Left kidney (tissue), 8 donors: Measurements from ENCODE around the gene PRSS21. TPM values are rescaled to one million over a fixed set of nuclear protein-coding genes. Genes with fewer than 3 reads are reported as not detected.

Source experiments
- DNase-seq: peaks from one replicate; pipeline ENCODE4 v3.0.0-alpha.2; 2013
- long read RNA-seq, 8 donors: transcript quantifications; one replicate each; lab custom pipeline, GENCODE V29; 2026
- polyA plus RNA-seq: library from polyadenylated mRNA; unstranded; fragments of 120-200 nt; gene quantifications from one replicate; pipeline ENCODE4 v1.2.1, GENCODE V29; 2013; ENCODE audit not compliant: insufficient read length

PRSS21 gene, protein sequence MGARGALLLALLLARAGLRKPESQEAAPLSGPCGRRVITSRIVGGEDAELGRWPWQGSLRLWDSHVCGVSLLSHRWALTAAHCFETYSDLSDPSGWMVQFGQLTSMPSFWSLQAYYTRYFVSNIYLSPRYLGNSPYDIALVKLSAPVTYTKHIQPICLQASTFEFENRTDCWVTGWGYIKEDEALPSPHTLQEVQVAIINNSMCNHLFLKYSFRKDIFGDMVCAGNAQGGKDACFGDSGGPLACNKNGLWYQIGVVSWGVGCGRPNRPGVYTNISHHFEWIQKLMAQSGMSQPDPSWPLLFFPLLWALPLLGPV
- 0.22 TPM for polyA plus RNA-seq
- long read RNA-seq, donor 1 = 0 reads
- long read RNA-seq, donor 2 = 0 reads
- long read RNA-seq, donor 3 = 0 reads
- long read RNA-seq, donor 4 = 0 reads
- long read RNA-seq, donor 5 = 0 reads
- long read RNA-seq, donor 6 = 0 reads
- long read RNA-seq, donor 7 = 0 reads
- long read RNA-seq, donor 8 = 0 reads

DNA sequence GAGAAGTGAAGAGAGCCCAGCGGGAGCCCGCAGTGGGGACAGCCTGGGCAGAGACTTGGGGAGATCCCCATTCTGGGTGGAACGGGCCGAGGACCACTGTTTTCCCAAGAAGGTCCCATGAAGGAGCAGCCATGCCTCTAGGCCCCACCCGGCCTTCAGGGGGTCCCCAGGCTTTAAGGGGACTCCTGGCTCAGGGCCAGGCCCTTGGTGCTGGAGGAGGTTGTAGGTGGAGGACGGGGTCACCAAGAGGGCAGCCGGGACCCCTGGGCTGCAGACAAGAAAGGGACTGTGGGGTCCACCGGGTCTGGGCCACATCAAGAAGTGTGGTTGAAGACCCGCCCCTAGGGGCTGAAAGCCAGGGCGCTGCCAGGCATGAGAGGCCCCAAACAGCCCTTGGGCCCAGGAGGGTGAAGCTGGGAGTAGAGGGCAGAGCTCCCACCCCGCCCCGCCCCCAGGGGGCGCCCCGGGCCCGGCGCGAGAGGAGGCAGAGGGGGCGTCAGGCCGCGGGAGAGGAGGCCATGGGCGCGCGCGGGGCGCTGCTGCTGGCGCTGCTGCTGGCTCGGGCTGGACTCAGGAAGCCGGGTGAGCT lies at the start of gene PRSS21:
TSS of gene PRSS21 (plus strand) at position 487 of the 589 bp plus-strand sequence. CDS start at position 519, 32 bp downstream.
- no peak for DNase-seq

DNA sequence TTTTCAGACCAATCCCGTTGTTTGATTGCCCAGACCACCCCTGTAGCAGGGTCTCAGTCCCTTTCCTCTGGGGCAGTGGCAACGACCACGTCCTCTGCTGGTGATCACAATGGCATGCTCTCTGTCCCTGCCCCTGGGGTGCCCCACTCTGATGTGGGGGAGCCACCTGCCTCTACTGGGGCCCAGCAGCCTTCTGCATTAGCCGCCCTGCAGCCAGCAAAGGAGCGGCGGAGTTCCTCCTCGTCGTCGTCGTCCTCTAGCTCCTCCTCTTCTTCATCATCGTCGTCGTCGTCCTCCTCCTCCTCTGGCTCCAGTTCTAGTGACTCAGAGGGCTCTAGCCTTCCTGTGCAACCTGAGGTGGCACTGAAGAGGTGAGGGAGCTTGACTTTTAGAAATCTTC lies 49.1 kb upstream of the PRSS21 start:
- DNase-seq = no peak

DNA sequence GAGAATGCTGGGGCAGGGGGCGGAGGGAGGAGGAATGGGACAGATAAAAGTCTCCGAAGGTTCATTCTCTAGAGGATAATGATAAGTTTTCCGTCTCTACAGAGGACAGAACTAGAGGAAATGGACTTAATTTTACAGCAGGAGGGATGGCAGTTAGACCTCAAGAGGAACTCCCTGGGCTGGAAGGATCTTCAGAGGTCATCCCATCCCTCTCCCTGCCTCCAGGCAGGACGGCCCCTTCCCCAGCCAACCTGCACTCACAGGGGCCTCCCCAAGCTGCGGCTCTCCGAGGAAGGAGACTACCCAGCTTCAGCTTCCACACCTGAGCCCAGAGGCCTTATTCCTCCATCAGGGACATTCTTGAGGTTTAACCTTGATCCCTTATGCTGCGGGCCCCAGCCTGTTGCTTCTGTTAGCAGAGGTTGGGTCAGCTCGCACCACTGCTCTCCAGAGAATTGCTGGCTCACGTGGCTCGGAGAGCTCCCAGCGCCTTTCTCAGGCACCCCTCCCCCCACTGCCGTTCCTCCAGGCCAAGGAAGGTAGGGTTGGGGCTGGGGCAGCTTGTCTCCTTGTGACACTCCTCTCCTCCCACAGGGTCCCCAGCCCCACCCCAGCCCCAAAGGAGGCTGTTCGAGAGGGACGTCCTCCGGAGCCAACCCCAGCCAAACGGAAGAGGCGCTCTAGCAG lies 48.5 kb upstream of the PRSS21 start:
- no peak for DNase-seq

DNA sequence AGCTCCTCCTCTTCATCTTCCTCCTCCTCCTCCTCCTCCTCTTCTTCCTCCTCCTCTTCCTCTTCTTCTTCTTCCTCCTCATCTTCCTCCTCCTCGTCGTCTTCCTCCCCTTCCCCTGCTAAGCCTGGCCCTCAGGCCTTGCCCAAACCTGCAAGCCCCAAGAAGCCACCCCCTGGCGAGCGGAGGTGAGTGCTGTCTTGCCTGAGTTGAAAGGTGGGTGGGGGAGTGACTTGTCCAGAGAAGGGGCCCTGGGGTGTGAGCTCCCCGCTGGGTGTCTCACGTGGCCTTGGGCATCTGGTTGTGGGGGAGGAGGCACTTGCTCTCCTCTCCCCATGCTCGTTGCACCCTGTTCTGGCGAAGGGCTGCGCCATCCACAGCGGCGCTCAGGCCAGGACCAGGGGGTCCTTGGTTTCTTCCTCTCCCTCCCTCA lies 47.9 kb upstream of the PRSS21 start:
- DNase-seq = no peak

DNA sequence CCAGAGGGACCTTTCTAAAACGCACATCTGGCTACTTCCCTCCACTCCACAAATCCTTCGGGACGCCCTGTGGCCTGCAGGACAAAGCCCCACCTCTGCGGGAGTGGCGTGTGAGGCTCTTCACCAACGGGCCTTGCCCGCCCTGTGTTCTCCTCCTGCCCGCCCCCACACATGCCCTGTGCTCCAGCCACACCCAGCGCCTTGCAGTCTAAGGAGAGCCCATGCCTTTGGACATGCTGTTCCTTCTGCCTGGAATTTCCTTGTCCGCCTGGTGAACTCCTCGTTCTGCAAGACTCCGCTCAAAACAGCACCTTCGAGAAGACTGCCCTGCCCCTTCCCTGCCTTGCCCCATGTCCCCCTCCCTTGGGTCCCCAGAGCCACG lies 47.4 kb upstream of the PRSS21 start:
- DNase-seq = no peak

DNA sequence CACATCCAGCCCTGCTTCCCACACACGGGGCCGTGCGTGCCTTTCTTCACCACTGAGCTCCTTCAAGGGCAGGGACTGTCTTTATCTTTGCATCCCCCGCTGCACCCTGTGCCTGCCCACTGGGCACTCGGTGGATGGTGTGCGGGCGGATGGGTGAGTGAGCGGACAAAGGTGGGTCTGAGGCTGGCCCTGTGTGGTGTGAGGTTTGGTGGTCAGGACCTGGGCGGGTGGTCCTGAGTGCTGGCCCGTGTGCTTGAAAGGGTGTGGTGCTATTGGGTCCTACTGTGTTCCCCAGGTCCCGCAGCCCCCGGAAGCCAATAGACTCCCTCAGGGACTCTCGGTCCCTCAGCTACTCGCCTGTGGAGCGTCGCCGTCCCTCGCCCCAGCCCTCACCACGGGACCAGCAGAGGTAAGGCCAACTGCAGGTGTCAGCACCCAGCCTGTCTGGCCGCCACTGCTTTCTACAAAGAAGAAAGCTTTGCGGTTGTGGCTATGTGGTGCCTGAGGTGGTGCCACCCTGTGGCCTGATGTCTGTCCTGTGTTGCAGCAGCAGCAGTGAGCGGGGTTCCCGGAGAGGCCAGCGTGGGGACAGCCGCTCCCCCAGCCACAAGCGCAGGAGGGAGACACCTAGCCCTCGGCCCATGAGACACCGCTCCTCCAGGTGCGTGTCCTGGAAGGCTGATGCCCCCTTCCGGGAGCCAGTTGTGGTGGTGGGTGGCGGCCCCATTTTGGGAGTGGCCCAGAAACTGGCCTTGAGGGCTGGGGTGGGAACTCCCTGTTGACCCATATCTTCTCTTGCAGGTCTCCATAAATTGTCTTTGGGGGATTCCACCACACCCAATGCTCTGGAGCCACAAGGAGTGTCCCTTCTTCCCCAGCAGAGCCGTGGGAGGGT lies 46.7 kb upstream of the PRSS21 start:
- no peak for DNase-seq

DNA sequence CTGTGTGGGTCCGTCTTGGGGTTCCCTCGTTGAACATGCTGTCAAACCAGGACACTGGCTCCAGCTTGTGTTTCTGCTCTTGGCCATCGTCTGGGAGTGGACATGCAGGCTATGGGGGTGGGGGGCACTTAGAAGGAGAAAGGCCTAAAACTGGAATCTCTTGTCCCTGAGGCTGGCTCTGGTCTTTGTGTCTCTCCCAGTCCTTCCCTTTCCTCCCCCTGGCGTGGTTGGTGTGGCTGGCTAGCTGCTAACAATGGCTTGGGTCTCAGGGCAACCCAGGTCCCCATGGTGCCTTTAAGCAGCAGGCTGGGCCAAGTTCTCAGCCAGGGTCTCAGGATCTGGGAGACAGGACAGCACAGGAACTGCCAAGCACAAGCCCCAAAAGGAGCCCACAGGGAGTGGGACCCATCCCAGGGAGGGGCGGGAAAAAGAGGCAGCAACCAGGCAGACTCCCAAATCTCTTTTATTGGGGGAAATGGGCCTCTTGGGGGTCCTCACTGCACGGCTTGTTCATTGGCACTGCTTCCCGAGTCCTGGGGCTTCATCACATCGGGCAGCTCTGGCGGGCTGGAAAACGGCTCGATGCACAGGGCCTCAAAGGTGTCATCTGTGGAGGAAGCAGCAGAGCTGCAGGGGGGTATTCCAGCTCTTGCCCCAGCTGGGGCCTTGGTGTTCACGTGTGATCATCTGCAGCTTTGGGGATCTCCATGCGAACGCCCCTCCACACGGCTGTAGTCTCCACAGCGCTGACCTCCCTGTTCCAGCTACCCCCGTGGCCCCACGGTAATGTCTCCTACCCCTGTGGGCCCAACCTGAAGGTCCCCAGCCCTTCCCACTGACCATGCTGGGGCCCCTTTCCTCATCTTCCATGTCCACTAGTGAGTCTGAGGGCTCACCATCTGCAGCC lies 45.3 kb upstream of the PRSS21 start:
- no peak for DNase-seq

DNA sequence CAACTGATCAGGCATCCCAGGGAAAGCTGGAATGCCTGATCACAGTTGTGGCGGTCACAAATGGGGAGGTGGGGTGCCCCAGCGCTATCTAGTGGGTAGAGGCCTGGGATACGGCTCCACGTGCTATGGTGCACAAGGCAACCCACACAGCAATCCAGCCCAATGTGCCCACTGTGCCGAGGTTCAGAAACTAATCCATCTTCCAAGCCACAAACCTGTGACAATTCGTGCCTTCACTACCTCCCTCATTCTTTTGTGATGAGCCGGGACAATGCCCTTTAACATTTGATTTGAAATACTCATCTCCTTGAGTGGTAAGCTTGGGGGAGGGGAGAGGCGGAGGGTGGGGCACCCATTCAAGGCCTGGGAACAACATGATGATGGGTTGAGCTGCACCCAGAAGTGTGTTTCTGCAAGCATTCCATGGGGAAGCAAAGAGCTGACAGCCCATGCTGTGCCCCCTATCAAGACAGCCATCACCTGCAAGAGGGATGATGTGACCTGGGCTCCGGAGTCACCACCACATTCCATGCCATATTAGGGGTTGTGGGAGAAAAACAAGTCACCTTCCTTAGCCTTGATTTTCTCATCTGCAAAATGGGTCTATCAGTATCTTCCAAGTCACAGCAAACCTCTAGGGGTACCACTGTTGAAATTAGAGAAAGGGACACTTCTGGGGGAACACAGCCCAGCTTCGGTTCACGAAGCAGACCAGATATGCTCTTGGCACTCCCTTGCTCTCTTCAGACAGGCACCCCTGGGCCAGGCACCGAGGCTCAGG lies 43.7 kb upstream of the PRSS21 start:
- DNase-seq = no peak

DNA sequence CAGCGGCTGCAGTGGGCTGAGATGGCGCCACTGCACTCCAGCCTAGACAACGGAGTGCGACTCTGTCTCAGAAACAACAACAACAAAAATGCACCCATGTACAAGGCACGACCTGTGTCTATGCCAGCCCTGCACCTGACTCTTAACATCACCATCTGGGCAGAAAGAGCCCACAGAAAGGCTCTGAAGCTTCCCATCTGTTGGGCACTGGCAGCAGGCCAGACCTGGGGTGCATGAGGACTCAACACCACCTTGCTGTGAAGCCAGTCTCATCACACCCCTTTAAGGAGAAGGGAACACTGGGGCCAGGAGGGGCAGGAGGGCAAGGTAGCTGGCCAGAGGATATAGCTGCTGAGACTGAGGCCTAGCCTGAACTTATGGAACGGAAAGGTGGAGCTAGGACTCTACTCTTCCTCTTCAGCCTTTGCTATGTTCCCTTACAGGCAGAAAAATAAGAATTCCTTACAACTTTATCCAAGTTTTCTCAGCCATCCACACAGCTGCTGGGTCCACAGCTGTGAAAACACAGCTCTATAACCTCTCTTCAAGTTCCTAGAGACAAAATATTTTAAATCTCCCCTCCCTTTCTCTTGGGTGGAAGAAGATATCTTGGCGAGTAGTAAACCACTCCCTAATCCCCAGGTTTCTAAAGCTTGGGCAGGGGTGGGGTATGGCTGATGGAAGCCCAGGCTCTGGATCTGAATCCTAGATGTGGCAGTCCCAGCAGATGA lies 42.7 kb upstream of the PRSS21 start:
- no peak for DNase-seq

DNA sequence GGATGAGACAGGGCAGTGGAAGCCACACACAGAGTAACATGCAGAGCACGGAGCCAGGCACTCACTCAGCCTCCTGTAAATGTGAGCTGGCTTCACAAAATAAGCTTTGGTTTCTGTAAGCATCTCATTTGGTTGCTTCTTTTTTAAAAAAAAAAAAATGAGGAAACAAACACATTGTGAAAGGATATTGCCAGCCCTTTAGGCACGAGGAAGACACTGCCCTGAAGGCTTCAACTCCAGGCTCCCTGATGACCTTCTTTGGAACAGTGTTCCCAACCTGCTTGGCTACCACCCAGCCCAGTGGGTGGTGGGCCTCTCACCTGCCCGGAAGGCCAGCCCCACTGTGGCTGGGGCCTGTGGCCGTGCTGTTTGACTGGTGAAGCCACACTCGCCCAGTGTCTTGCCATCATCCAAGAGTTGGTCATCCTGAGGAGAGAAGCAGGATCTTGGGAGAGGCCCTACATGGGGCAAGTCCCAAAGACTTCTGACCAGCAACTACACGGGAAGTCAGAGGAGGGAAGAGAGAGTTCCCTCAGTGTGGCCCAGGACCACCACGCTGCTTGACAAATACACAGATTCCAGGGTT lies 41.8 kb upstream of the PRSS21 start:
- no peak for DNase-seq

DNA sequence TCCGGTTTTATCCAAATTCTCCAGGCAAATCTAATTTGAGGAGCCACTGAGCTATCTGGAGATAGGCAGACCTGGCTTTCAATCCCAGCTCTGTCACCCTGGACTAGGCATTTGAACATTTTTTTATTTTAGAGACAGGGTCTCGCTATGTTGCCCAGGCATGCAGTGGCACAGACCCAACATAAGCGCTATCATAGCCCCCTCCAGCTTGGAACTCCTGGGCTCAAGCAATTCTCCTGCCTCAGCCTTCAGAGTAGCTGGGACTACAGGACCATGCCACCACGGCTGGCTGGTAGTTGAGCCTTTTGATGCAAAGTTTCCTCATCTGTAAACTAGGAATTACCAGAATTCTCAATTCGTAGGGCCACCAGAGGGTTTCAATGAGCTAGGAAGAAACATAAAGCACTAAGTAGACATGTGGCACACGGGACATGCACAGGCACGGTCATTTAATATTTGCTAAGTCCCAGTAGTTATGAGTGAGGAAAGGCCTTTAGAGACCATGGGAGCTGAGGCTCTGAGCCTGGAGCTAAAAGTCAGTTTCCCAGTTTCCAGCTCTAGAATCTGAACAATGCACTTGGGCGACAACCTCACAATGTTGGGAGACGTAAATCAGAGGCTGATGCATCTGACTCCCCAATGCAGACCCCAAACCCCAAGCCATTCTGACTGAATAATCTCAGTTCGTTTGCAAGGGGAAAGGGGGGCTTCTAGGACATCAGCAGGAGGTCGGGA lies 41.1 kb upstream of the PRSS21 start:
- DNase-seq = no peak

DNA sequence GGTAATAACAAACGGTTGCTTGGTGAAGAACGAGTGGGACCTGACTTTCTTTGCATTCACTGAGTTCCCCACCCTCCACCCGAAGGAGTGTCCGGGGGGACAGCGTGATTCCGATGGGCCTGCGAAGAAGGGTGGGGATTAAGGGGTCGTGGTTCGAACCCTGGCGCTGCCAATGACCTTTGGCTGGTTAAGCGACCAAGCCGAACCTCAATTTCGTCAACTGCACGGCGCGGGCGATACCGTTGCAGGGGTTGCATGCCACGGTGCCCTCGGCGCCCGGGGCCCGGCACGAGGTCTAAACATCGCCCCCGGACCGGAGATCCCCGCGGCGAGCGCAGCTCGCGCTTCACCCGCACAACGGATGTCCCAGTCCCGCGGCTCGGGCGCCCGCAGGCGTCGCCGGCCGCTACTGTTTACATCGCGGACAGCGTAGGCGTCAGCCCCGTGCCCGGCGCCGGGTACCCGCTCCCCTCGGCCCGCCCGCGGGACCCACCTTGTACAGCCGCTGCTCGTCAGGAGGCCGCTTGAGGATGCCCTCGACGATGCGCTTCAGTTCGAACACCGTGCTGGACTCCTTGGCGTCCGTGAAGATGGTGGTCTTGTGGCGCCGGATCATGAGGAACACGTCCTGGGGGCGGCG lies 40.4 kb upstream of the PRSS21 start:
- DNase-seq = no peak

DNA sequence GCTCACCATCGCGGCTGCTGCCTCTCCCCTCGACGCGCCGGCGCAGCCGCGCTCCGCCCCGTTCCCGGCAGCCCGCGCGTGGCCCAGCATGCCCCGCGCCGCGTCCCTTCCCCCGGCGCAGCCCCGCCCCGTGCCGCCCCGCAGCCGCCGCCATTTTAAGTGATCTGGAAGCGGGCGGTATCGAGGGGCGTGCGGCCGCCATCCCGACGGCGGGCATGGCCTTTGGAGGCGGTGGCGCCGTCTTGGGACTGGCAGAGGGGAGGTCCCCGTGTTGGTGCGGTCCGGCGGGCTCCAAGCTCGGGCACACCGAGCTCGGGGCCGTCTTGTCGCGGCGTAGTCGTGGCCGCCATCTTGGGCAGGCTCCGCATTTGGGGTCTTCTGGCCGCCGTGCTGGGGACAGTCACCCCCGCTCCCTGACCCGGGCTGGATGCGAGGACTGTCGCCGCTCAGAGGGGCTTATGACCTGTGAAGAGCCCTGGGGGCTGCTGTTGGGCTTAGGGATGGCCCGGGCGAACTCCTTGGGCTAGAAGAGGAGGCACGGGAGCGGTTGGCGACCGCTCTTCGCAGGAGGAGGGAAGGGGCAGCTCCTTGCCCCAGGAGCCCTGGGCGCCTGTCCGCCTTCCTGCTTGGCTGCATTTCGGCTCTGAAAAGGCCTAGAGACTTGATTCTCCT lies 39.7 kb upstream of the PRSS21 start, which contains the start of gene ELOB:
TSS of gene ELOB (minus strand) at position 50 of the 672 bp plus-strand sequence. CDS start at position 9, 41 bp downstream.
- DNase-seq = peak; percentile 88

DNA sequence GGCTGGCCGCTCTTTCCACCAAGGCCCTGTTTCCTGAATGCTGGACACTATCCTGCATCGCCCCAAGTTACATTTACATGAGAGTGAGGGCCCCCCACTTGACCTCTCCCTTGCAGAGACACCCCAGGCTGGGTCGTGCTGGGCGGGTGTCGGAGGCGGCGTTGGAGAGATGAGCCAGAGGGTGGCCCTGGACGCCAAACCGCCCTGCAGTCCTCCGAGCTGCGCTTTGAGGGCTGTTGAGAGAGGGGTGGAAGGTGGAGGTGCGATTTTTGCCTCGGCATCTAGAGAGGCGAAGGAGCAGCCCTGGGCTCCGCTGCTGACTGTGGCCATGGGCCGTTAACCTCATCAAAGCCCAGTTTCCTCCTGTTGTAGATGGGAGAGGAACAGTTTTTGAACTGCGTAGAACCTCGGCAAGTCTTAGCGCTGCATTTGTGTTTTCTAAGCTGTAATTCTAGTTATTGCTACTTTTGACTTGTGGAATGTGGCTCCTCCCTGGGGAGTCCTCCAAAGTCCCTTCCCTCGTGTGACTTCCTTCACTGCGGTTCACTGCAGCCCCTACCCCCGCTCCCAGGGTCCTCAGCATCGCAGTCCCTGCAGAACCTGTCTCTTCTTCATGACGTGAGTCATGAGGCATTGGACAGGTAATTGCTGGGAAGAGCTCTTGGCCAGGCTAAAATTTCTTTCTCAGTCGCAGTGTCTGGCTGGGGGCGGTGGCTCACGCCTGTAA lies 39.0 kb upstream of the PRSS21 start:
- peak; percentile 50 for DNase-seq

DNA sequence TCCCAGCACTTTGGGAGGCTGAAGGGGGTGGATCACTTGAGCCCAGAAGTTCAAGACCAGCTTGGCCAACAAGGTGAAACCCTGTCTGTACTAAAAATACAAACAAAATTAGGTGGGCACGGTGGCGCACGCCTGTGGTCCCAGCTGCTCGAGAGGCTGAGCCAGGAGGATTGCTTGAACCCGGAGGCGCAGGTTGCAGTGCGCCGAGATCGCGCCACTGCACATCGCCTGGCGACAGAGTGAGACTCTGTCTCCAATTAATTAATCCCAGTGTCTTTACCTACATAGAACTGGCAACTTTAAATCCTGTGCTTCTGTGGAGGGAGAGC lies 38.4 kb upstream of the PRSS21 start:
- no peak for DNase-seq

DNA sequence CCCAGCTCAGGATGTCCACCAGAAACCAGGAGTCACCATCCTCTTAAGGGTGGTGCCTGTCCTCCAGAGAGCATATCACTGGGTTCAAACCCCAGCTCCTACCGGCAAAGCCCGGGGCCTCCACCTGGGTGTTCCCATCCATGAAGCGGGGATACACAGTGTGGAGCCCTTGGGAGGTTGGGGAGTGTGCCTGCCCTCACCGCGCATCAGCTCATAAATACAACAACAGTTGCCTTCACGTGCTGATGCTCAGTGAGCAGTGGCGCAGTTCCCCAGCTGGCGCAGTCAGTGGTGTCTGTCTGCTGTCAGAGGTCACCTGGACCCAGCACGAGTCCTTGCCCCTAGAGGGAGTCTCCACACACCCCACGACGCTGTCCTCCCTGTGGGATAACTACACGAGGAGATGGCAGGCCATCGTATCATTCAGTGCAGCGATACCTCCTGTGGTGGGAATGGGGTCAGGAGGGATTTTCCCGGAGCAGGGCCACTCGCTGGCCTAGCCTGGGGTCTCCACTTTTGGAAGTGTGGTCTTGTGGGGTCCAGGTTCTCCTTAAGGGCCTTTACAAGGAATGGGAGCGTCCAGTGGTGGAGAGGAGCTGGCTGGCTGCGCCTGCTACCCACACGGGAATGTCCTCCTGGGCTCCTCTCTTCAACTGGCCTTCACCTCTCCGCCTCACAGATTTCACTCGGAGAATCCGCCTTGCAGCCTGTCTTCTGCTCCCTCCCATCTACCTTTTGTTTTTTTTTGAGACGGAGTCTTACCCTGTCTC lies 37.7 kb upstream of the PRSS21 start:
- DNase-seq = no peak
